NOMO-1 treated with dmso at 0.1 percent for 144 hours (cell line): ENCODE results near the gene WEE2.
"Not testable (repeated sequence)": the region's sequence is repeated elsewhere in the genome, so short reads cannot be mapped to it uniquely, and the experiment has no call there.

ENCODE experiments used
- DNase-seq: peaks from one replicate; lab custom pipeline; 2025; ENCODE audit not compliant: unreplicated experiment; lab: John Stamatoyannopoulos, UW

The WEE2 gene

GRCh38 chr7:141770083-141770583, 62.0 kb downstream of the WEE2 start:
- DNase-seq = not testable (repeated sequence)

GRCh38 chr7:141776374-141776773, 68.2 kb downstream of the WEE2 start, which contains the start of gene TAS2R4:
Gene TAS2R4, plus strand, starts transcription at chr7:141776674. Its CDS starts 1,815 bp downstream, at chr7:141778489.
- no peak for DNase-seq
